SK-N-SH (cell line): ENCODE data around the gene ENPP7. TPM values are rescaled to one million over a fixed set of nuclear protein-coding genes. Genes with fewer than 3 reads are reported as not detected.
A peak's percentile ranks its signal among the peaks of the same experiment; 100 is the strongest.

ENCODE experiments used
- CTCF ChIA-PET: fragments of 300-600, 350-600 bp; formaldehyde crosslinking; extraction: SDS; loops from one replicate; lab custom pipeline; 2021; lab: Yijun Ruan, JAX
- POLR2A ChIA-PET: fragments of 350-600 bp; sonication (Branson Sonifier 250); formaldehyde crosslinking; extraction: SDS; loops from one replicate; lab custom pipeline; 2020; ENCODE audit warnings: antibody characterized with exemption, inconsistent platforms; lab: Yijun Ruan, JAX
- DNase-seq: peaks from one replicate; pipeline ENCODE4 v3.0.0; 2012
- H2AFZ ChIP-seq: fragments of 200-600 bp; sonication (generic); 2 replicates; pipeline ENCODE4 v1.8.1; 2016; ENCODE audit warnings: antibody characterized with exemption, mild to moderate bottlenecking, low read depth
- H3F3A ChIP-seq: fragments of 200-600 bp; sonication (generic); replicated peaks from 2 replicates; pipeline ENCODE3; 2016; ENCODE audit warnings: antibody characterized with exemption, mild to moderate bottlenecking; ENCODE audit not compliant: insufficient read depth
- H3K27ac ChIP-seq, 2 experiments: fragments of 200-500 bp in 1 of 2; fragments of 200-600 bp in 1 of 2; sonication (Bioruptor generic) in 1 of 2; sonication (generic), shearing (Covaris generic) in 1 of 2; 2 replicates each; pipeline versions ENCODE4 v1.5.1 to v1.6.1; 2014 to 2016; ENCODE audit warnings: low read depth in 2 of 2, inconsistent platforms in 1 of 2, low read length in 1 of 2, mild to moderate bottlenecking in 1 of 2, mixed read lengths in 1 of 2
- H3K27me3 ChIP-seq: fragments of 200-600 bp; sonication (generic), shearing (Covaris generic); 2 replicates; pipeline ENCODE4 v1.6.1; 2016; ENCODE audit warnings: mixed run types; ENCODE audit not compliant: insufficient read depth
- H3K36me3 ChIP-seq, 2 experiments: fragments of 200-500 bp in 1 of 2; fragments of 200-600 bp in 1 of 2; sonication (Bioruptor generic) in 1 of 2; sonication (generic) in 1 of 2; replicated peaks in 1 of 2; 2 replicates each; pipeline versions ENCODE3 to v1.5.1; 2014 to 2016; ENCODE audit warnings: low read length in 1 of 2, mild to moderate bottlenecking in 1 of 2; ENCODE audit not compliant: insufficient read depth in 2 of 2, control insufficient read depth in 1 of 2
- H3K4me1 ChIP-seq, 2 experiments: fragments of 200-500 bp in 1 of 2; fragments of 200-600 bp in 1 of 2; sonication (Bioruptor generic) in 1 of 2; sonication (generic), shearing (Covaris generic) in 1 of 2; 2 replicates each; pipeline versions ENCODE4 v1.5.1 to v1.6.1; 2014 to 2016; ENCODE audit warnings: low read depth in 1 of 2, low read length in 1 of 2, mixed run types in 1 of 2; ENCODE audit not compliant: insufficient read depth in 2 of 2, control insufficient read depth in 1 of 2
- H3K4me2 ChIP-seq: fragments of 200-600 bp; sonication (generic), shearing (Covaris generic); 2 replicates; pipeline ENCODE4 v1.6.1; 2017; ENCODE audit warnings: mixed run types
- H3K4me3 ChIP-seq, 2 experiments: fragments of 200-500 bp in 1 of 2; fragments of 200-600 bp in 1 of 2; sonication (Bioruptor generic) in 1 of 2; sonication (generic), shearing (Covaris generic) in 1 of 2; 2 replicates each; pipeline versions ENCODE4 v1.5.1 to v1.8.1; 2014 to 2016; ENCODE audit warnings: low read depth in 2 of 2, inconsistent platforms in 1 of 2, low read length in 1 of 2, mild to moderate bottlenecking in 1 of 2, mixed read lengths in 1 of 2, moderate library complexity in 1 of 2
- H3K79me2 ChIP-seq: fragments of 200-600 bp; sonication (generic); 2 replicates; pipeline ENCODE4 v1.8.1; 2017; ENCODE audit warnings: mild to moderate bottlenecking; ENCODE audit not compliant: insufficient read depth
- H3K9ac ChIP-seq: fragments of 200-600 bp; sonication (generic); 2 replicates; pipeline ENCODE4 v1.6.1; 2017; ENCODE audit warnings: mixed run types
- H3K9me2 ChIP-seq: fragments of 200-600 bp; sonication (generic); 2 replicates; pipeline ENCODE4 v1.6.1; 2017; ENCODE audit warnings: mixed run types
- H3K9me3 ChIP-seq: fragments of 200-600 bp; sonication (generic); 2 replicates; pipeline ENCODE4 v1.6.1; 2017; ENCODE audit warnings: mixed run types, mild to moderate bottlenecking, moderate library complexity
- H4K20me1 ChIP-seq: fragments of 200-600 bp; sonication (generic); 2 replicates; pipeline ENCODE4 v1.6.1; 2017; ENCODE audit warnings: mild to moderate bottlenecking, mixed run types; ENCODE audit not compliant: insufficient read depth
- CHD2 ChIP-seq: fragments of 150-350 bp; IDR thresholded peaks from 2 replicates; pipeline ENCODE4 v1.6.1; 2018; ENCODE audit warnings: low read length; ENCODE audit not compliant: partially characterized antibody
- EP300 ChIP-seq, 2 experiments: IDR thresholded peaks; 2 replicates each; pipeline versions ENCODE4 v1.4.0 to v1.6.1; 2012; ENCODE audit warnings: borderline replicate concordance in 1 of 2, low read depth in 1 of 2, low read length in 1 of 2
- FOSL2 ChIP-seq: IDR thresholded peaks from 2 replicates; pipeline ENCODE4 v1.4.0; 2012; ENCODE audit warnings: low read depth, mild to moderate bottlenecking, moderate library complexity, borderline replicate concordance
- FOXJ3 ChIP-seq: sonication (generic); formaldehyde crosslinking; IDR thresholded peaks from 2 replicates; pipeline ENCODE4 v1.5.1; 2020; ENCODE audit warnings: mild to moderate bottlenecking, missing genetic modification reagents
- GABPA ChIP-seq: IDR thresholded peaks from 2 replicates; pipeline ENCODE4 v1.4.0; 2012; ENCODE audit warnings: low read depth, mild to moderate bottlenecking
- GATA2 ChIP-seq: sonication (generic); formaldehyde crosslinking; IDR thresholded peaks from 2 replicates; pipeline ENCODE4 v1.5.0; 2020; ENCODE audit warnings: mild to moderate bottlenecking, missing genetic modification reagents
- JUND ChIP-seq: IDR thresholded peaks from 2 replicates; pipeline ENCODE4 v1.4.0; 2012
- MXI1 ChIP-seq: IDR thresholded peaks from 2 replicates; pipeline ENCODE4 v1.6.1; 2012; ENCODE audit warnings: mild to moderate bottlenecking, low read depth, low read length, improper control_type of control experiment
- NFIC ChIP-seq: IDR thresholded peaks from 2 replicates; pipeline ENCODE4 v1.4.0; 2012; ENCODE audit warnings: borderline replicate concordance
- POLR2AphosphoS5 ChIP-seq: IDR thresholded peaks from 2 replicates; pipeline ENCODE4 v1.6.1; 2012; ENCODE audit warnings: low read depth, low read length
- RAD21 ChIP-seq: IDR thresholded peaks from 2 replicates; pipeline ENCODE4 v1.6.1; 2012; ENCODE audit warnings: mild to moderate bottlenecking, low read length
- RCOR1 ChIP-seq: fragments of 150-350 bp; IDR thresholded peaks from 2 replicates; pipeline ENCODE4 v1.6.1; 2017; ENCODE audit warnings: antibody characterized with exemption, low read length
- RFX5 ChIP-seq: IDR thresholded peaks from 2 replicates; pipeline ENCODE4 v1.6.1; 2012; ENCODE audit warnings: mild to moderate bottlenecking, improper control_type of control experiment, low read length
- RXRA ChIP-seq: IDR thresholded peaks from 2 replicates; pipeline ENCODE4 v1.4.0; 2012; ENCODE audit warnings: low read depth, mild to moderate bottlenecking, borderline replicate concordance
- TAF1 ChIP-seq: IDR thresholded peaks from 2 replicates; pipeline ENCODE4 v1.6.1; 2012; ENCODE audit warnings: low read depth, mild to moderate bottlenecking, low read length, moderate library complexity, borderline replicate concordance
- TCF12 ChIP-seq: IDR thresholded peaks from 2 replicates; pipeline ENCODE4 v1.4.0; 2012
- YY1 ChIP-seq: IDR thresholded peaks from 2 replicates; pipeline ENCODE4 v1.4.0; 2012; ENCODE audit warnings: low read depth, mild to moderate bottlenecking
- WGBS: methylation state at CpG from one replicate; pipeline ENCODE4 v1.1.6; 2017; ENCODE audit warnings: low lambda C conversion rate; 5-methylcytosine and 5-hydroxymethylcytosine counted together
- polyA plus RNA-seq, 3 experiments: library from polyadenylated mRNA; depleted of rRNA; stranded (reverse); fragments of >200 nt; gene quantifications; 2 replicates each; pipeline ENCODE4 v1.2.3, GENCODE V29; 2012
- TF ChIP-seq, protein P1 (sequence below): IDR thresholded peaks from 2 replicates; pipeline ENCODE4 v1.4.0; 2012; ENCODE audit warnings: low read depth, borderline replicate concordance
- TF ChIP-seq, protein P2 (sequence below): fragments of 150-350 bp; IDR thresholded peaks from 2 replicates; pipeline ENCODE4 v1.6.1; 2016; ENCODE audit warnings: mild to moderate bottlenecking, low read depth, low read length
- TF ChIP-seq, protein P3 (sequence below): fragments of 200-600 bp; sonication (generic); IDR thresholded peaks from 2 replicates; pipeline ENCODE4 v1.6.1; 2017; ENCODE audit warnings: antibody characterized with exemption, mild to moderate bottlenecking, moderate library complexity

ENPP7 gene
- polyA plus RNA-seq, 1 of the 3 experiments (the other 2 are of a cell fraction), result not detected

DNA sequence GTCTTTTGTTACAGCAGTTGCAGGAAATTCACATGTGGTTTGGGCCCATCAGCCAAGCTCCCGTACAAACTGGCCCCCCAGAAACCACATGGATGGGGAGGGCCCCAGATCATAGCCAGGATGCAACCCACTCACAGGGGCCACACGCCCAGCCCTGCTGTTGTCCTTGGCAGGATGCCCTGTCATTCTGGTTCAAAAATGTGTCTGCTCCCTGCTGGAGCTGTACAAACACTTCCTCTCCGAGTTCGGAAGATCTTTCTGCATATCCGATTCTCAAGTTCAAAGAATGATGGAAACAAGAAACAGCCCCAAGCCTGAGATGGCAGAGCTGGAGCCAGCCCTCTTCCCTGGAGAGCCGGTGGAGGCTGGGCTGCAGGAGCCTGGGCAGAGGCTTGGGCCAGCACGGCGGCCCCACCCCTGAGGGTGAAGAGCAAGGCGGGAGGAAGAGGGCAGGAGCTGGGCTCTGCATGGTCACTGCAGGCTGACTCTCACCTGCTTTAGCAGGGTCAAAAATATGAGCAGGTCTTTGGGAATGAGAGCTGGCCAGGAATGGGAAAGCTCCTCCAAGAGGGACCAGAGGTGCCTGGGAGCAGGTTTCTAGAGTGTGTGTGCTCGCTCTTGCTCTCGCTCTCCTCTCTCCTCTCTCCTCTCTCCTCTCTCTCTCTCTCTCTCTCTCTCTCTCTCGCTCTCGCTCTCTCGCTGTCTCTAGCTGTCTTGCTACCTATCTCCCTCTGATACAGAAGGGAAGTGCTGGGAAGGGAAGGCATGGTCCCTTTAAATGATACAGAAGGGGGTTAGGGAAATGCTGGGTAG lies 34.7 kb upstream of the ENPP7 start:
- Histone ChIP-seq H3K27me3 (0 out of 2 replicates have a peak, but pooled peaks cover 6% of the 10 kb centered on the region), H3K9ac (no peak overlapping the region), H3K9me3 (no peaks in the 10 kb centered on the region), H3K4me2 (peak overlapping the region; percentile 48; the same call in 1 of the 2 replicates), H3K36me3 (no peaks in the 10 kb centered on the region), H3K4me3 (no peak overlapping the region), H2AFZ (no peak overlapping the region), H3K9me2 (no peaks in the 10 kb centered on the region), H4K20me1 (no peaks in the 10 kb centered on the region), H3K79me2 (no peaks in the 10 kb centered on the region), H3K4me1 (peaks cover 0 to 11% of the 10 kb centered on the region in 2 experiments; a peak in 2 of 4 replicates), H3F3A (no peaks in the 10 kb centered on the region), H3K27ac (no peak overlapping the region)
- TF ChIP-seq NFIC (0 out of 2 replicates have a peak, but pooled peaks have one; percentile 11), MXI1 (0 out of 2 replicates have a peak, but pooled peaks have one; percentile 32), CHD2 (no peak)
- TF ChIP-seq, protein P1, sequence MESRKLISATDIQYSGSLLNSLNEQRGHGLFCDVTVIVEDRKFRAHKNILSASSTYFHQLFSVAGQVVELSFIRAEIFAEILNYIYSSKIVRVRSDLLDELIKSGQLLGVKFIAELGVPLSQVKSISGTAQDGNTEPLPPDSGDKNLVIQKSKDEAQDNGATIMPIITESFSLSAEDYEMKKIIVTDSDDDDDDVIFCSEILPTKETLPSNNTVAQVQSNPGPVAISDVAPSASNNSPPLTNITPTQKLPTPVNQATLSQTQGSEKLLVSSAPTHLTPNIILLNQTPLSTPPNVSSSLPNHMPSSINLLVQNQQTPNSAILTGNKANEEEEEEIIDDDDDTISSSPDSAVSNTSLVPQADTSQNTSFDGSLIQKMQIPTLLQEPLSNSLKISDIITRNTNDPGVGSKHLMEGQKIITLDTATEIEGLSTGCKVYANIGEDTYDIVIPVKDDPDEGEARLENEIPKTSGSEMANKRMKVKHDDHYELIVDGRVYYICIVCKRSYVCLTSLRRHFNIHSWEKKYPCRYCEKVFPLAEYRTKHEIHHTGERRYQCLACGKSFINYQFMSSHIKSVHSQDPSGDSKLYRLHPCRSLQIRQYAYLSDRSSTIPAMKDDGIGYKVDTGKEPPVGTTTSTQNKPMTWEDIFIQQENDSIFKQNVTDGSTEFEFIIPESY, result no peak
- 35% methylated on average over 13 of the region's 14 CpGs for WGBS
- peak; percentile 75 for DNase-seq
- POLR2A ChIA-PET, result interaction anchor here (0.6 kb wide), 1 partner anchor 46 kb away, joined by 4 read pairs; no protein-coding TSS in a partner anchor
- CTCF ChIA-PET, result interaction anchor here (0.8 to 5.2 kb wide), 16 partner anchors 9 to 676 kb away, joined by 3 to 59 read pairs (median 4); no protein-coding TSS in a partner anchor

DNA sequence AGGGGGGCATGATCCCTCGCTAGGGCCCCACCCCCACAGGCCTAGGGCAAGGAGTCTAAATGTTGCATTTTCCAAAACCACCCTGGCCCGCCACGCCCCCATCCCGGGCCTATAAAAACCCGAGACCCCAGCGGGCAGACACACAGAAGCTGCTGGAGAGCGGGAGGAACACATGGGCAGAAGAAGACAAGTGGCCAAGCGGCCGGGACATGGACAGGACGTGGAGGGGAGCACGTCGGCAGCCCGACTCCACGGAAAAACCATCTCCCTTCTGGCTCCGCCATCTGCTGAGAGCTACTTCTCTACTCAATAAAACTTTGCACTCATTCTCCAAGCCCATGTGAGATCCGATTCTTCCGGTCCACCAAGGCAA lies 34.1 kb upstream of the ENPP7 start:
- Histone ChIP-seq H3K9me2 (no peaks in the 10 kb centered on the region), H3K9ac (no peak overlapping the region), H3F3A (no peaks in the 10 kb centered on the region), H3K4me2 (no peak overlapping the region), H3K4me1 (peaks cover 0 to 11% of the 10 kb centered on the region in 2 experiments; a peak in 2 of 4 replicates), H4K20me1 (no peaks in the 10 kb centered on the region), H3K27me3 (0 out of 2 replicates have a peak, but pooled peaks cover 6% of the 10 kb centered on the region), H3K4me3 (no peak overlapping the region), H3K27ac (no peak overlapping the region), H3K9me3 (no peaks in the 10 kb centered on the region), H3K36me3 (no peaks in the 10 kb centered on the region), H3K79me2 (no peaks in the 10 kb centered on the region), H2AFZ (no peak overlapping the region)
- ChIA-PET POLR2A (interaction anchor here (0.6 kb wide), 1 partner anchor 45 kb away, joined by 4 read pairs; no protein-coding TSS in a partner anchor), CTCF (interaction anchor here (1.1 to 5.2 kb wide), 8 partner anchors 9 to 510 kb away, joined by 4 to 59 read pairs (median 7); no protein-coding TSS in a partner anchor)
- DNase-seq, result no peak
- WGBS, result 72% methylated on average over 17 of the region's 17 CpGs
- TF ChIP-seq GABPA (no peak), FOXJ3 (CRISPR knock-in tag) (no peak), CHD2 (no peak), YY1 (no peak), TAF1 (no peak), JUND (no peak), POLR2AphosphoS5 (no peak), RCOR1 (no peak), RXRA (no peak), FOSL2 (no peak), EP300 (IDR thresholded peaks at IDR 0.05; ENCODE audit: borderline replicate concordance in 1 of 2, low read depth in 1 of 2, low read length in 1 of 2) (no peak), RFX5 (no peak), TCF12 (no peak), RAD21 (no peak), NFIC (no peak), GATA2 (no peak)
- TF ChIP-seq, protein P2, sequence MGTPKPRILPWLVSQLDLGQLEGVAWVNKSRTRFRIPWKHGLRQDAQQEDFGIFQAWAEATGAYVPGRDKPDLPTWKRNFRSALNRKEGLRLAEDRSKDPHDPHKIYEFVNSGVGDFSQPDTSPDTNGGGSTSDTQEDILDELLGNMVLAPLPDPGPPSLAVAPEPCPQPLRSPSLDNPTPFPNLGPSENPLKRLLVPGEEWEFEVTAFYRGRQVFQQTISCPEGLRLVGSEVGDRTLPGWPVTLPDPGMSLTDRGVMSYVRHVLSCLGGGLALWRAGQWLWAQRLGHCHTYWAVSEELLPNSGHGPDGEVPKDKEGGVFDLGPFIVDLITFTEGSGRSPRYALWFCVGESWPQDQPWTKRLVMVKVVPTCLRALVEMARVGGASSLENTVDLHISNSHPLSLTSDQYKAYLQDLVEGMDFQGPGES, result no peak
- TF ChIP-seq, protein P3, sequence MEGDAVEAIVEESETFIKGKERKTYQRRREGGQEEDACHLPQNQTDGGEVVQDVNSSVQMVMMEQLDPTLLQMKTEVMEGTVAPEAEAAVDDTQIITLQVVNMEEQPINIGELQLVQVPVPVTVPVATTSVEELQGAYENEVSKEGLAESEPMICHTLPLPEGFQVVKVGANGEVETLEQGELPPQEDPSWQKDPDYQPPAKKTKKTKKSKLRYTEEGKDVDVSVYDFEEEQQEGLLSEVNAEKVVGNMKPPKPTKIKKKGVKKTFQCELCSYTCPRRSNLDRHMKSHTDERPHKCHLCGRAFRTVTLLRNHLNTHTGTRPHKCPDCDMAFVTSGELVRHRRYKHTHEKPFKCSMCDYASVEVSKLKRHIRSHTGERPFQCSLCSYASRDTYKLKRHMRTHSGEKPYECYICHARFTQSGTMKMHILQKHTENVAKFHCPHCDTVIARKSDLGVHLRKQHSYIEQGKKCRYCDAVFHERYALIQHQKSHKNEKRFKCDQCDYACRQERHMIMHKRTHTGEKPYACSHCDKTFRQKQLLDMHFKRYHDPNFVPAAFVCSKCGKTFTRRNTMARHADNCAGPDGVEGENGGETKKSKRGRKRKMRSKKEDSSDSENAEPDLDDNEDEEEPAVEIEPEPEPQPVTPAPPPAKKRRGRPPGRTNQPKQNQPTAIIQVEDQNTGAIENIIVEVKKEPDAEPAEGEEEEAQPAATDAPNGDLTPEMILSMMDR, result no peak
